Measurements from ENCODE around the gene PADI3. TPM values are rescaled to one million over a fixed set of nuclear protein-coding genes. Genes with fewer than 3 reads are reported as not detected.

The PADI3 gene
- total and polyA plus RNA-seq, 2 donors (not counting 3 experiments of a cell fraction or from before 2014, with no cell fraction given): not detected

DNA sequence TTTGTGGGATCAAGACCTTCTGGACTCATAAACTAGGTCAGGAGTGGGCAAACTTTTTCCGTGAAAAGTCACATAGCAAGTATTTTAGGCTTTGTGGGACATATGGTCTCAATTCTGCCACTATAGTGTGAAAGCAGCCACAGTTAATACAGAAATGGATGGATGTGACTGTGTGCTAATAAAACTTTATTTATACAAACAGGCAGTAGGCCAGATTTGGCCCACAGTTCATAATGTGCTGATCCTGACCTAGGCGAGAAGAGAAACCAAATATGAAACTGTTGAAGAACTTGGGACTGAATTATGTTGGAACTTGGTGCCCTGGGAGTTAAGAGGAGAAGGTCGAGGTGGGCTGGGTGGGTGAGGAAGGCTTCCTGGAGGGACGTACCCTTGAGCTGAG, 17.1 kb downstream of the PADI3 start:
- dilution Hi-C loops (cut with MboI; ENCODE audit: extremely low pct_ligation_motif_present, low sequenced_read_pairs): no loop called here

GRCh38 chr1:17270891-17271765, 22.2 kb downstream of the PADI3 start:
- Histone ChIP-seq H3K4me2 (ENCODE audit: insufficient read depth, low read length) (no peak overlapping the region), H3K4me1 (ENCODE audit: control insufficient read depth, extremely low read depth, insufficient read depth, low read length) (no peaks in the 10 kb centered on the region), H3K79me2 (ENCODE audit: control insufficient read depth, insufficient read depth, low read length) (no peaks in the 10 kb centered on the region), H3K27ac (ENCODE audit: insufficient read depth, low read depth, low read length) (no peak overlapping the region), H3K9ac (replicated peaks; ENCODE audit: extremely low read depth, insufficient read depth, low read length) (no peak overlapping the region), H3K4me3 (replicated peaks in 1 of 3; ENCODE audit: insufficient read depth in 1 of 3, low read depth in 1 of 3, low read length in 3 of 3) (no peak overlapping the region), H4K20me1 (replicated peaks; ENCODE audit: control insufficient read depth, extremely low read depth, insufficient read depth, low read length) (no peaks in the 10 kb centered on the region), H3K27me3 (ENCODE audit: control insufficient read depth in 2 of 2, insufficient read depth in 2 of 2, low read length in 2 of 2) (no peaks in the 10 kb centered on the region), H3K9me1 (replicated peaks; ENCODE audit: control insufficient read depth, extremely low read depth, insufficient read depth, low read length) (no peaks in the 10 kb centered on the region), H3K9me3 (replicated peaks; ENCODE audit: control insufficient read depth, insufficient read depth, low read length) (no peaks in the 10 kb centered on the region), H3K36me3 (ENCODE audit: control insufficient read depth in 2 of 2, extremely low read depth in 1 of 2, insufficient read depth in 2 of 2, low read length in 2 of 2) (no peaks in the 10 kb centered on the region), H2AFZ (ENCODE audit: low read depth, low read length) (no peak overlapping the region)
- POLR2A ChIA-PET: no interaction called here
- dilution Hi-C loops (cut with MboI; ENCODE audit: extremely low pct_ligation_motif_present, low sequenced_read_pairs) (no loop called here), intact Hi-C loops (cut with micrococcal nuclease) (no loop called here)
- no TSS peak for BruUV-seq (replicated peaks)
- TF ChIP-seq FOS (IDR thresholded peaks at IDR 0.05; ENCODE audit: borderline replicate concordance, insufficient read depth, low read length) (no peak), MYC (IDR thresholded peaks at IDR 0.05; ENCODE audit: low read depth, low read length) (no peak), JUN (IDR thresholded peaks at IDR 0.05; ENCODE audit: borderline replicate concordance, insufficient read depth, insufficient read length, low read depth) (no peak), EZH2 (IDR thresholded peaks at IDR 0.05; ENCODE audit: borderline replicate concordance, low read depth, low read length, severe bottlenecking) (no peak), POLR2A (IDR thresholded peaks at IDR 0.05; ENCODE audit: low read depth, low read length) (no peak), POLR2AphosphoS5 (IDR thresholded peaks at IDR 0.05; ENCODE audit: insufficient read depth, low read depth, low read length) (no peak), CTCF (IDR thresholded peaks at IDR 0.05; ENCODE audit: extremely low read depth in 1 of 2, insufficient read depth in 1 of 2, low read depth in 1 of 2, low read length in 2 of 2) (no peak), GATA2 (IDR thresholded peaks at IDR 0.05; ENCODE audit: insufficient read depth, insufficient read length, low read depth, low read length) (no peak)
- TF ChIP-seq, protein P1, sequence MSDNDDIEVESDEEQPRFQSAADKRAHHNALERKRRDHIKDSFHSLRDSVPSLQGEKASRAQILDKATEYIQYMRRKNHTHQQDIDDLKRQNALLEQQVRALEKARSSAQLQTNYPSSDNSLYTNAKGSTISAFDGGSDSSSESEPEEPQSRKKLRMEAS (IDR thresholded peaks at IDR 0.05; ENCODE audit: insufficient read depth, insufficient read length): no peak
- FAIRE-seq (no peak), DNase-seq (ENCODE audit: low read depth, low spot score) (no peak)
- CTCF ChIA-PET: interaction anchor here (1.1 to 4.8 kb wide), 3 partner anchors 8 to 146 kb away, joined by 6 to 31 read pairs (median 22); no protein-coding TSS in a partner anchor

More for the DNA sequence above, 17.1 kb downstream of the PADI3 start:
- CTCF ChIA-PET: no interaction called here
- Histone ChIP-seq H3K27me3 (ENCODE audit: control insufficient read depth in 2 of 2, insufficient read depth in 2 of 2, low read length in 2 of 2) (peaks cover 0 to 8% of the 10 kb centered on the region in 2 experiments), H3K36me3 (ENCODE audit: control insufficient read depth in 2 of 2, extremely low read depth in 1 of 2, insufficient read depth in 2 of 2, low read length in 2 of 2) (no peaks in the 10 kb centered on the region), H3K4me3 (replicated peaks in 1 of 3; ENCODE audit: insufficient read depth in 1 of 3, low read depth in 1 of 3, low read length in 3 of 3) (no peak overlapping the region), H3K9ac (replicated peaks; ENCODE audit: extremely low read depth, insufficient read depth, low read length) (no peak overlapping the region), H3K4me2 (ENCODE audit: insufficient read depth, low read length) (no peak overlapping the region), H3K27ac (ENCODE audit: insufficient read depth, low read depth, low read length) (no peak overlapping the region), H4K20me1 (replicated peaks; ENCODE audit: control insufficient read depth, extremely low read depth, insufficient read depth, low read length) (no peaks in the 10 kb centered on the region), H3K9me3 (replicated peaks; ENCODE audit: control insufficient read depth, insufficient read depth, low read length) (no peaks in the 10 kb centered on the region), H3K79me2 (ENCODE audit: control insufficient read depth, insufficient read depth, low read length) (no peaks in the 10 kb centered on the region), H3K4me1 (ENCODE audit: control insufficient read depth, extremely low read depth, insufficient read depth, low read length) (no peaks in the 10 kb centered on the region), H3K9me1 (replicated peaks; ENCODE audit: control insufficient read depth, extremely low read depth, insufficient read depth, low read length) (no peaks in the 10 kb centered on the region), H2AFZ (ENCODE audit: low read depth, low read length) (no peak overlapping the region)
- POLR2A ChIA-PET: no interaction called here
- FAIRE-seq: no peak
- TF ChIP-seq MYC (IDR thresholded peaks at IDR 0.05; ENCODE audit: low read depth, low read length) (no peak), POLR2A (IDR thresholded peaks at IDR 0.05; ENCODE audit: low read depth, low read length) (no peak), GATA2 (IDR thresholded peaks at IDR 0.05; ENCODE audit: insufficient read depth, insufficient read length, low read depth, low read length) (no peak), EZH2 (IDR thresholded peaks at IDR 0.05; ENCODE audit: borderline replicate concordance, low read depth, low read length, severe bottlenecking) (no peak)
- TF ChIP-seq, protein P1 (IDR thresholded peaks at IDR 0.05; ENCODE audit: insufficient read depth, insufficient read length): no peak
- intact Hi-C loops (cut with micrococcal nuclease): no loop called here
- no peak for DNase-seq (ENCODE audit: low read depth, low spot score)
- BruUV-seq (replicated peaks): no TSS peak

Measured in endothelial cell of umbilical vein (primary cell).